ENCODE data around the gene NADK.
"Not testable (repeated sequence)": the region's sequence is repeated elsewhere in the genome, so short reads cannot be mapped to it uniquely, and the experiment has no call there.

The NADK gene

DNA sequence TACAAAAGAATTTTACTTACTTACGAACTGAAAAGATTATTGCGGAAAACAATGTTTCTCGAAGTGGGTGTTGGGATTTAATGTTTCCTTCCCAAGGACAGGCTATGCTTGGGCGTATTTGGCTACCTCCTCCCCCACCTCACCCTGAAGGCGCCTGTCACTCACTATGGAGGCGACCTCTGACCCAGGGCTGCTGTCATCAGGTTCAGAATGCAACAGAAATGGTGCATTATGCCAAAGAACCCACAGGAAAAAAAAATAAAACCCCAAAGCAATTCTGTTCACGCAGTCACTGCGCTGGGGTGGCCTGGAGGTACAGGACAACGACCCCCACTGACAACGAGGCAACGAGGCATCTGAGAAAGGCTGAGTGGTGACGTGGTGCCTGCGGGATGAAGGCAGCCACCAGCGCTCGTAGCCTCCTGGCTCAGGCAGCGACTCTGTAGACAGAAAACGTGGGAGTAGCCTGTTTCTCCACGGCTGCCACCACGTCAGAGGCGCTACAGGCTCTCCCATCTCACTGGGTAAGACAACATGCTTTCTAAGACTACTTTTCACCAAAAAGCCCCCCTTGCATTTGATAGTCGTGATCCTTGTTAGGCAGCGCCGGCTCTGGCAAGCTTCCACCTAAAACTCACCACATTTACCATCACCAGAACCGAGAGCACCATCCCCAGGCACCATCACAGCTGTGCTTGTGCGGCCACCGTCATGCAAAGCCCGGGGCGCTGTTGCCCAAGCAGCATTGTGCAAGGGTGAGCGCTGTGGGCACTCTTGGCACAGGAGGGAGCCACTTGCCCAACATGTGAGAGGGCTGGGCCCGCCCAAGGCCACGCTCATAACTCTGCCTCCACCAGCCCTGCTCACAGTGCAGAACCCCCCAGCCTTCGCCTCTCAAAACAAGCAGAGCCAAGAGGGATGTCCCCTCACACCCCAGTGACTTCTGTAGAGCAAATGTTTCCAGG, 14.3 kb downstream of the NADK start:
- no peak for DNase-seq (ENCODE audit: low read depth)

DNA sequence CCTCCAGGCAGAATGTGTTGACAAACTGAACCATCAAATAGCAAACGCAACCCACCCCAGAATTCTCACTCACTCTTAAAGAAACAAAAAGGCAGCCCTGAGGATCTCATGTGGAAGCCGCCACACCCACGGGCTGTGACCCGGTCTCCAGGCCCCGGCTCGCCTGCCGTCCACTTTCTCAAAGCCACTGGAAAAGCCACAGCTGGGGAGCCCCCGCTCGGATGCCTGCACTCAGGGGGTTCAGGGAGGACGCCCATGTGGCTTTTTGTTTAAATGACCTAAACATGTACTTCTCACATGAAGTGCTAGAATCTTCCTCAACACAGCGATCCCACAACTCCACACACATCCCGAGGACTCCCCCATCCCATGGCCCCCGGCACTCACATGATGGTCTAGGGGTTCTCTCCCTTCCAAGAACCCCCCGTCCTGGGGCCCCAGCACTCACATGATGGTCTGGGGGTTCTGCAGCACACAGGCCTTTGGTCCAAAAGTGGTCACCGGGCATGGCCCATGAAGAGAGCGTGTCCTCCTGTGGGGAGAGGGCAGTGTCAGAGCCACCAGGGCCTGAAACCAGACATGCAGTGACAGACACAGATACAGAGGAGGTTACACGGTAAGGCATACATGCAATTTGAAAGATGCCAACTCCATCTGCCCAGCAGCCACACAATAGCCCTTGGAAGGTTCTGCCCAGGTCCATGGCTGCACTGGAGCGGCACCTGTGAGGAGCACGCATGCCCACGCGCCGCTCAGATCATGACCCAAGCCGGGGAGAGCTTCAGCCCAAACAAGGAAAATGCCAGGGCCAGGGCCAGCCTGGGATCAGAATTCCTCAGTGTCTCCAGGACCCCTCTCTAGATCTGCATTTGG, 16.5 kb downstream of the NADK start:
- no peak for DNase-seq (ENCODE audit: low read depth)

DNA sequence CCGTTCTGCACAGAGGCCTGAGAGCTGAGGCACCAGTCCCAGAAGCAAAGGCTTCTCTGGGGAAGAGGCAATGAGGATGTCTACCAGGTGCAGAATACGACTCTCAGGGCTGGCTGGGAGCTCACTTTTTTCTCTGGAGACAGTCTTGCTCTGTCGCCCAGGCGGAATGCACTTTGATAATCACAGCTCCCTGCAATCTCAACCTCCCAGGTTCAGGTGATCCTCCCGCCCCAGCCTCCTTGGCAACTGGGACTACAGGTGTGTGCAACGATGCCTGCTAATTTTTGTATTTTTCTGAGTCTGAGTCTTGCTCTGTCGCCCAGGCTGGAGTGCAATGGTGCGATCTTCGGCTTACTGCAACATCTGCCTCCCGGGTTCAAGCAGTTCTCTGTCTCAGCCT, 17.6 kb downstream of the NADK start:
- no peak for DNase-seq (ENCODE audit: low read depth)

DNA sequence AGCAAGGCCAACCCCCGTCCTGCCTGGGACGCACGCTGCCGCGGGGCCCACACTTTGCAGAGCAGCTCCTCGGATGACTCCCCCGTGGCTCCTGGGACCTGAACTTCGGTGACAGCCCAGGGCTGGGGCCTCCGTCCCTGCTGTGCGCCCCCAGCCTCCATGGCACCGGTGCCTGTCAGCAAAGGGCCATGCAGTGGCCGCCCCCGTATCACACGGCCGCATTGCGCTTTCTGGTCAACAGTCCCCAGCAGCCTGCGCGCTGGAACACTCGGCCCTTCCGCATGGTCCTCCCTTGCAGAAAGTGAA, 18.0 kb downstream of the NADK start:
- DNase-seq (ENCODE audit: low read depth), result no peak

DNA sequence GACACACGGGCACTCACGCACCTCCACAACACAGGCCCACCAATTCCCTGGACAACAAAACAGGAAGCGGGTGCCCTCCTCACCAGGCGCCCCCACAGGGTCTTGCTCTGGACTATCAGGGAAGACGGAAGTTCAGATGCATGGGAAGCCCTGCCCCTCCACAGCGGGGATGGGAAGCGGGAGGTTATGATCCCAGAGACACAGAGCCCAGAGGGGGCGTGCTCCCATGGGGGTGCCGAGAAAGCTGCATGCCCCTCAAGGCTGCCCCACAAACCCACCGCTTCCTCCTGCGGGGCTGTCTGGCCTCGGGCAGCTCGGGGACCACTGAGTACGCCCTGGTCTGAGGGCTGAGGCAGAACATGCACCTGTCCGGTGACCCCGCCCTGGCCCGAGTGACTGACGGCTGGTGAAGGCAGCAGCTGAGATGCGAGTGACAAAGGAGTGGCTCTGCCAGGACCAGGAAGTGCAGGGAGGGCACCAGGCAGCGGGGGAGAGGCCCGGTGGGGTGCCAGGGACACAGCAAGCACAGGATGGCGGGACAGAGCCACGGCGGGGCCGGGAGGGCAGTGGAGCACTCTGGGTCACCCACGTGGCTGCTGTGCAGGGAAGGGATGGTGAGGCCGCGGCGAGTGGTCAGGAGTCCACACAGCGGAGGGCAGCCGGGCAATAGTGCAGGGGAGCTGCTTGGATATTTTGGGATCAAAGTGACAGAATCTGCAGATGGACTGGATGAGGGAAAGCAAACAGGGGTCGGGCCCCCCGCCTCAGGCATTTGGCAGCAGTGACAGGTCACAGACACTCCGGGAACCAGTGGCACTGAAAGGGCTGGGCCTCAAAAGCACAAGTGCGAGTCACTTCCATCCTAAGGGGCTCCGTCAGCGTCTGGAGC, 18.6 kb downstream of the NADK start:
- no peak for DNase-seq (ENCODE audit: low read depth)

DNA sequence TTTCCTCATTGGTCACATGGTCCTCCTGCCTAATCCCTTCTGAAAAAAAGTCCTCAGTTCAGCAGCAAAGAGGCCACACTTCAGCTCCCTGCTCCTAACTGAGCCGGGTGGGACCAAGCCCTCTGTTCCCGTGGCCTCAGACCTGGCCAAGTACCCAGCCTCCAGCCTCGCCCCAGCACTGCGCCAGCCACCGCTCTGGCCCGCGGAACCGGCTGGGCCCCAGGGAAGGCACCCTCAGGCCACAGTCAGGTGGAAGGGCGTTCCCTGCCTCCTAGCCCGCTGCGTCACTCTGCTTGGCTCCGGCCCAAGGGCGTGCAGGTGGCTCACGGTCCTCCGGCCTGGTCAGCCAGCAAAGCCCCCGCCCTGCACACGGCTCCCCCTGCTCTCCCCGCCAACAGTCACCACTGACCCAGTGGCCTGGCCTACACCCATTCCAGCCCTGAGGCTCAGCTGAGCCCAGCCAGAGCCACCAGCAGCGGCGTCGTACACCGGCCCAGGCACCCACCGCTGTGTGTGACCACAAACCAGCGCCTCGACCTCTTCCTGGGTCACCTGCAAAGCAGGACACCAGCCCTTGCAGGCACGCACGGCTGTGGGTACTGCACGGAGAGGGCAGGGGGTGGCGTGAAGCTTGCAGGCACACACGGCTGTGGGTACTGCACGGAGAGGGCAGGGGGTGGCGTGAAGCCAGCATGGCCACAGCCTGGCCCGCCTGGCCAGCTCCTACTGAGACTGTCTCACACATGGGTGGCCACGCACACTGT, 19.4 kb downstream of the NADK start:
- DNase-seq (ENCODE audit: low read depth), result no peak

DNA sequence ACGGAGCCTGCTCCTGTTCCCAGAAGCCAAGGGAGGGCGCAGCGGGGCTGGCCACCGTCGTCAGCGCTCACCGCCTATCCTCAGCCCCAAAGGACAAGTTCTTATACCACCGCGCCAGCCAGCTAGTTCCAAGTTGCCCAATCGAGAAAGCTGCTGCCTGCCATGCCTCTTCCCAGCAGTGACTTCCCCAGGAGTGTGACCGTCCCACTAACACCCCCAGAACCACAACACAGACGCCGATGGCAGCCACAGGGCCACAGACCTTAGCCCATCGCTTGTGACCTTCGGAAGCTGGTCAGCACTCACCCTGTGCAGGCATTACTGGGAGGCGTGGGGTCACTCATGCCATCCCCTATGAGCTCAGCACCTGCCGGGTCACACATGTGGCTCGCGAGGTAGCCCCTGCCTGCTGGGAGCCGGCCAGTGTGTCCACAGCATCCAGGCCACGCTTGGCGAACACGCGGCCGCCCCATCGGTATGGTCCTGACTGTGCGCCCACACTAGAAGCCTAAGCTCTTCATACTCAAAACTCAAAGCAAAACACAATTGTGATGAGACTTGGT, 20.1 kb downstream of the NADK start:
- DNase-seq (ENCODE audit: low read depth), result no peak

DNA sequence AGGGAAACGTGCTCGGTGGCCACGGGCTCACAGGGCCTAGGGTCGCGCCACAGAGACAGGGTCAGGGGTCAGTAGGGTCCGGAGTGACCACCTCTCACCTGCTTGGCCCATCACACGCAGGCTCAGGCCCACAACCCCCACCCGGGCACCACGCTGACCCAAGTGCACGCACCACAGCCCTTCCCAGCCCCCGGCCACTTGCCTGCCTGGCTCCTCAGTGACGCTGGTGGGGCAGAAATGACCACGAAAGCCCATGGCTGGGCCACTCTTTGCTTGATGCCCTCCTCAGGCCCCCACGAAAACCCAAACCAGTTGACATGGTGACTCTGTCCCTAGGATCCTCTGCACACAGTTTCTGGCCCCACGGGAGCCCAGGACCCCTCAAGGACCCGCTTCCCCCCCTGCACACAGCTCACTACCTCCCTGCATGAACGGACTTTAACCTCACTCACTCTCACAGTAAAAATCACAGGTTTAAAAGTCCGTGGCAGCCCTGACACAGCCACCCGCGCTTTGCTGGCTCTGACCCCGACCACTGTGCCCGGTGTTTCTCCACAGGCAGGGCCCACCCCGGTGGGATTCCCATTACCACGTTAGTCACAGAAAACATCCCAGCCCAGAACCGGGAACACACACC, 20.7 kb downstream of the NADK start:
- no peak for DNase-seq (ENCODE audit: low read depth)

DNA sequence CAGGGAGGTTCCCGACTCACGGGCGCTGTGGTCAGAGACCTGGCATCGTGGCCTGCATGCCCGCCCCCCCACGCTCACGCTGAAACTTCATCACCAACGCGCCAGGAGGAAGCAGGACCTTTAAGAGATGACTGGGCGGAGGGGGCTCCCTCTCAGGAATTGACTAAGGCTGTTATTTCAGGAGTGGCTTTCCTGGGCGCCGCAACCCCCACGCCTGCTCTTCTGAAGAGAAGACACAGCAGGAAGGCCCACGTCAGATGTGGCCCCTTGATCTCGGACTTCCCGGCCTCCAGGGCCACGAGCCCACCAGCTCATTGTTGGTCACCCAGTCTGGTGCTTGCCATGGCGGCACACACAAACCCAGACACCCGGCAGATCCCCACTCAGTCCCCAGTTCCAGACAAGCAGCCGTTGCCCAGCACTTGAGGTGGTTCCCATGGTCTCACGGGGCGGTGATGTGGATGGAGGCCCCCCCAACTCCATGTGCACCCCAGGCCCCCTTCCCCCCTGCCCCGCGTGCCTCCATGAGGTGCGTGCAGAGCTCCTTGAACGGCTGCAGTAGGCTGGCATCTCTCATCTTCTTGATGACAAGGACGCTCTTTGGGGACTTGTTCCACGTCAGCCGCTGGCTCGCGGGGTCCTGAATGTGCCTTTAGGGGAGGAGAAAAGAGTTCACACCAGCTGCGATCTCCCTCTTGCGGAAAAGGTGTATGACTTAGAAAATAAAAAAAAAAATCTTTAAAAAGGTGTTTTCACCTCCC, 21.4 kb downstream of the NADK start:
- DNase-seq (ENCODE audit: low read depth), result no peak

DNA sequence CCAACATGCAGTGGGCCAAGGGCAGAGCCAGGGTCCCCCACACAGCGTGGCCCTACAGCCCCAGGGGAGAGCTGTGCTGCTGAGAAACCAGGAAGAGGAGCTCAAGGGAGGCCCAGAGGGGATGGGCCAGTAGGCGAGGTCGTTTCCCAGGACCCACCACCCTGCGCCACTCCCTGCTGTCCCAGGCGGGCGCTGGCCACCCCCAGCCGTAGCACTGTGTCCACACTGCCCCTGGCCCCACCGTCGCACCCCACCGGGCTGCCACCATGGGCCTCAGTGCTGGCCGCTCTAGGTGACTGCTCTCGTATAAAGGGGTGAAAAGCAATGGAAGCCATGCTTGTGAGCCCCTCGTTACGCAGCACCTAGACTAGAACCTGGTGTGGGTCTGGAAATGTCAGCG, 22.4 kb downstream of the NADK start:
- DNase-seq (ENCODE audit: low read depth), result no peak

DNA sequence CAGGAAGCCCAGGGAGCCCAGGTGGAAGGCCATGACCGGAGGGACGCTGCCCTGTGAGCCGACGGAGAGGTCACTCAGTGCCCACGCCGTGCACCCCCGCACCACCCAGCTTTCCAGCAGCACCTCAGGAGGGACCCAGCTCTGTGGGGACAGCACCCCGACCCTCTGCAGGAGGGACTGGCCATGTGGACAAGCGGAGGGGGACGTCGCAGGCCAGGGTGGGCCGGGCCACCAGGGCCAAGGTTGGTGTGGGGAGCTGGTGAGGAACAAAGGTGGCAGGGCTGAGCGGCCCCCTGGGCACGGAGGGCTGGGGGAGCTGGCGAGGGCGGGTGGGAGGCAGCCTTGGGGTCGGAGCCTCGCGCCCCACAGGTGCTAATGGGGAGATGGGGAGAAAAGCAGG, 22.8 kb downstream of the NADK start:
- no peak for DNase-seq (ENCODE audit: low read depth)

DNA sequence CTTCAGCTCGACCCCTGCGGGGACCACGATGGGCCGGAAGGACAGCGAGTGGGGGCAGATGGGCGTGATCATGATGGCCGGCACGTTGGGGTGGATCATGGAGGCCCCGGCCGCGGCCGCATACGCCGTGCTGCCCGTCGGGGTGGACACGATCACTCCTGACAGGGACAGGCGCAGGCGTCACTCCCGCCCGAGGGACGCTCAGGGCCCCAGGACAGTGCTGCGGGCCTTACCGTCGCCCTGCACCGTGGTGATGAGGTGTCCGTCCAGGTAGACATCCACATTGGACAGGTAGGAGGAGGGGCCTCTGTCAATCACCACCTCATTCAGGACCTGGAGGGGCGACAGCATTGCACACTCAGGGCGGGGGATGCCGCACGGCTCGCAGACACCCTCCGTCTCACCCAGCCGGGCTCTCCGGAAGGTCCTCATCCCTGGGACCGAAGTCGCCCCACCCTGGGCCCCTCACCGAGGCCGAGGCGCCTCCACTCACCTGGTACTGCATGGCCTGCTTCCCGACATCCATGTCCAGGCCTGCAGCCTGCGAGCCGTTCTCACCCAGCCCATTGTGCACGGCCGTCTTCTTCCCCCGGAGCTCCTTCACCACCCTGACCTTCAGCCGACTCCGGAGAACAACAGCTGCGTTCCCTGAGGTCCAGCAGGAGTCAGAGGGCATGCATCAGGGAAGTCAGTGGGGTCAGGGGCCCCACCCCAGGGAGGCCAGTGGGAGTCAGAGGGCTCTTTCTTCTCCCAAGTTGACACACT, 24.0 kb downstream of the NADK start:
- no peak for DNase-seq (ENCODE audit: low read depth)

DNA sequence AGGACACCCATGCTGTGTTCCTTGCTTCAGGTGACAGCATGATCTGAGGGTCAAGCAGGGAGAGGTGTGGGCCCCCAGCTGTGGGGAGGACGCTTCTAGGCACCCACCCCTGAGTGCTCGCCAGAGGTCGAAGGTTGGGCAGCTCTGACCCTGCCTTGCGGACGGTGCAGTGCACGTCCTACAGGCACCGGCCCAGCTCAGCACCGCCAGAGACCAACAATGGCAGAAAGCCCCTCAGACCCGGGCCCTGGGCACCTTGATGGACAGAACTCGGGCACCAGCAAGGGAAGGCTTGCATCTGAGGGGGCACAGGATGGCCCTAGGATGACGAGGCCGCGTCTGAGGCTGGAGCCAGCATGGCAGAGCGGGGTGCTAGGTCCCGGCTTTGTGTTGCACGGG, 24.7 kb downstream of the NADK start:
- no peak for DNase-seq (ENCODE audit: low read depth)

DNA sequence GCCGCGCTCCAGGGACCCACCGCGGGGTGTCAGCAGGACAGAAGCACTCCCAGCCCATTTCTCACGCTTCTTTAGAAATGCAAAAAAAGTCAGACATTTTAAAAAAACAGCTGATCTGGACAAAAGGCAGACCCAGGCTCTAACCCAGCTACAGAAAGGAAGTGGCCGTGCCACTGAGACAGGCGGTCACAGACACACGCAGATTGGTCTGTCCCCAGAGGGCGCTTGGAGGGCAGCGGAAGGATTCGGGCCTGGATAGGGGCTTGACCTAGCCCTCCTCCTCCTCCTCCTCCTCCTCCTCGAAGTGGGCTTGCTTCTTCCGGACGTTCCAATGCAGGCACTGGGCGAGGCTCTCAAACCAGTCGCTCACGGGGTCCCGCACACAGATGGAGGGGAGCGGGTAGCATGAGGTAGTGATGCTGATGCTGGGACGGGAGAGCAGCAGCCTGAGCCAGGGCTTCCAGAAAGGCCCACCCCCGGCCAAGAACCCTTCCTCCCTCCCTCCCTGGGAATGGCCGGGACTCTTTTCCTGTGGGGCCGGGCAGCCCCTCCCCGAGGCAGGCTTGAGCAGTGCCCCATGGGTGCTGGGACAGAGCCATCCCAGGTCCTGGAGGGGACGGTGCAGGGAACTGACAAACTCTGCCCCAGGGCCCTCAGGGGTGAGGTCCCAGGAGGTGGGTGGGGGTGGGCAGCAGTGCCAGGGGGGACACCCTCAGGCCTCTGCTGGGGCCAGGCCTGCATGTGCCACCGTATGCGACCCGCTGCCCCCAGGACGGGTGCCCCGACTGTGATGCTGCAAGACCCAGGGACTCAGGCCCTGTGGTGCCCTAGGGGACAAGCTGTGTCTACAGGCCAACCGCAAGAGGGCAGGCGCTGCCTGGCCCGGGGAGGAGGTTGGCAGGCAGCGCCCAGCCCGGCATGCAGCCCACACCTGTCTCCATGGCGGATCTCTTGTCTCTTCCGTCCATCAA, 25.3 kb downstream of the NADK start:
- DNase-seq (ENCODE audit: low read depth), result no peak

DNA sequence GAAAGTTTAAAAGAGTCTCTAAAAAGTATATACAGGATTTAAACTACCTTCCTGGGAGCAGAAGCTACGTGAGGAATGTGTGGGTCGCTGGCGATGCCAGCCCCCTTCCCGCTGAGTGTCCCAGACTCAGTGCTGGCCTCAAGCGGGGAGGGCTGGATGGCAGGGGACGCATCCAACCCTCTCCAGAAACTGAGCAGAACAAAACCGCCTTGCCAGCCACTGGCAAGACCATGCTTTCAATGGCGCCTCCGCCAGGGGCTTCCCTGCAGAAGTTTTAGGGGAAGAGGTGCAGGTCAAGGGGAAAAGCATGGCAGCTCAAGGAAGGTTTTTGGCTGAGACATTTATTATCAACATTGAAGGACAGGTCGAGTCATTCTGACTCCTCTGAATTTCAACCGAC, 26.1 kb downstream of the NADK start:
- DNase-seq (ENCODE audit: low read depth), result no peak

DNA sequence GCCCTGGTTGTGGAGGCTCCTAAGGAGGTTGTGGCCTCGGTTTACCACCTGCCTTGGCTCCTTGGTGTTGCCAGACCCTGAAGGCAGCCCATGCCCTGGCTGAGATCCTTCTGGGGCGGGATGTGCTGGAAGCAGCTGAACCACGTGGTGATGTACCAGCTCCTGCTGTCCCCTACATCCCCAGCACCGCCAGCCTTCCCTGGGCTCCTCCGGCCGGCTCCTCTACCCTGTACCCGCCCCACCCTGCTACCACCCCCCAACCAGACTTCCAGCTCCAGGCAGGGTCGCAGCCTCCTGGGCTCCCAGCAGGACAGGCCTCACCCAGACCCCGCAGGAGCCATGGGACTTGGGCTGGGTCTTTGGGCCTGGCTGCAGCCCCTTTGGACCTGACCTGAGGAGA, 28.3 kb downstream of the NADK start:
- not testable (repeated sequence) for DNase-seq (ENCODE audit: low read depth)

DNA sequence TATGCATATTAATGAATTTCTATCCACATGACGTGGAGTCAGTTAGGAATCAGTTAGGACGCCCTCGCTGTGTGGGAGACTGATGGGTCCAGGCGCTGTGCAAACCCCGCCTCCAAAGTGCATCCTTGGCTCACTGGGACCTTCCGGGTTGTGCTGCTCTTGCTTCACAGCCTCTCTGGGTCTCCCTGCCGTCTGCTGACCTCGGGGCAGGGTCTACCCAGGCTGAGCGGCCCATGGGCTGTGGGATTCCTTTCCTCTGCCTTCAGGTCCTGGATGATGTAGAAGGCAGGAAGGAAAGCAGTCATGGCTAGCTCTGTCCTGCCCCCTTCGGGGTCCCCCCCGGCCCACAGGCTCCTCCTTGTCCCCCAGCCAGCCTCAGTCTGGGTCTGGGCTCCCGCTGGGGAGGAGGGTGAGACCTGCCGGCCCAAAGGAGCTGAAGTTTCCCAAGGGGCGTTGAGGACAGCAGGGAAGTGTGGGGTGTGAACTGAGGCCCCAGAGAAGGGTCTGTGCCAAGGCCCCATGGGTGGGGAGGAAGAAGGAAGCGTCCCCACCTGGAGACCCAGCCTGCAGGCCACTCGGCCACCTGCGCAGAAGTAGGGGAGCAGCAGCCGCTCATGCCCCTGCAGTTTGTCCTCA, 29.5 kb downstream of the NADK start:
- no peak for DNase-seq (ENCODE audit: low read depth)

DNA sequence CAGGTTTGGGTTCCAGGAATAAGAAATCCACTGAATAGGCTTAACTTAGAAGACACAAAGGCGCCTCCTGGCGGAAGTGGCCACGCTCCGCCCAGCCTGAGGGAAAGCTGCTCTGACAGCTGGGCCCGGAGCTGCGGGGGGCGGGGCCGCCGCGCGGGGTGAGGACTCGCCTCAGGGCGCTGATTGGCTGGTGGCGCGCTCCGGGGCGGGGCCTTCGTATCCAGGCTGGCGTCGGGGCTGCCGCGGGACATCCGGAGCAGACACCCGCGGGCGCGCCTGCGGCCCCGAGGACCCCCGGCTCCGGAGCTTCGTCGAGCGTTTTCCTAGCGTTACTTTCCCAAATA, 31.7 kb downstream of the NADK start:
- DNase-seq (ENCODE audit: low read depth), result not testable (repeated sequence)
